Measurements from ENCODE around the gene GNAL. TPM values are rescaled to one million over a fixed set of nuclear protein-coding genes. Genes with fewer than 3 reads are reported as not detected.

GNAL gene
- total and polyA plus RNA-seq, 2 donors from 2014 or later: 1.8 to 9.7 TPM

GRCh38 chr18:11923450-11923849 is 234.4 kb downstream of the GNAL start:
- no peak overlapping the region for H3K27ac ChIP-seq (ENCODE audit: low read depth in 2 of 2, low read length in 2 of 2)
- intact Hi-C loops (cut with DNase I): no loop called here
- H3K9ac ChIP-seq (ENCODE audit: low read length in 3 of 3): no peak overlapping the region
- TF ChIP-seq CTCF (IDR thresholded peaks at IDR 0.05; ENCODE audit: borderline replicate concordance, extremely low read depth, insufficient read depth): no peak
- DNase-seq (no peak), FAIRE-seq (no peak)
- no peak overlapping the region for H3K4me3 ChIP-seq (ENCODE audit: low read length in 3 of 3)
- H3K36me3 ChIP-seq (ENCODE audit: control insufficient read depth in 2 of 3, insufficient read depth in 3 of 3, low read length in 3 of 3): no peaks in the 10 kb centered on the region
- H3K9me3 ChIP-seq (ENCODE audit: control insufficient read depth in 2 of 3, insufficient read depth in 1 of 3, low read length in 3 of 3): no peaks in the 10 kb centered on the region
- no peaks in the 10 kb centered on the region for H3K4me1 ChIP-seq (ENCODE audit: control insufficient read depth in 2 of 3, insufficient read depth in 2 of 3, low read depth in 1 of 3, low read length in 3 of 3)
- H3K27me3 ChIP-seq (ENCODE audit: control insufficient read depth, insufficient read depth, low read length): no peaks in the 10 kb centered on the region

GRCh38 chr18:11925800-11926481 is 236.9 kb downstream of the GNAL start:
- Histone ChIP-seq H3K4me3 (ENCODE audit: low read length in 3 of 3) (no peak overlapping the region), H3K9me3 (ENCODE audit: control insufficient read depth in 2 of 3, insufficient read depth in 1 of 3, low read length in 3 of 3) (no peaks in the 10 kb centered on the region), H3K36me3 (ENCODE audit: control insufficient read depth in 2 of 3, insufficient read depth in 3 of 3, low read length in 3 of 3) (no peaks in the 10 kb centered on the region), H3K27me3 (ENCODE audit: control insufficient read depth, insufficient read depth, low read length) (no peaks in the 10 kb centered on the region), H3K27ac (ENCODE audit: low read depth in 2 of 2, low read length in 2 of 2) (no peak overlapping the region), H3K4me1 (ENCODE audit: control insufficient read depth in 2 of 3, insufficient read depth in 2 of 3, low read depth in 1 of 3, low read length in 3 of 3) (no peaks in the 10 kb centered on the region), H3K9ac (ENCODE audit: low read length in 3 of 3) (no peak overlapping the region)
- FAIRE-seq (no peak), DNase-seq (no peak)
- TF ChIP-seq CTCF (IDR thresholded peaks at IDR 0.05; ENCODE audit: borderline replicate concordance, extremely low read depth, insufficient read depth): no peak
- intact Hi-C loops (cut with DNase I): no loop called here

GRCh38 chr18:11927497-11927896 is 238.4 kb downstream of the GNAL start:
- no peaks in the 10 kb centered on the region for H3K36me3 ChIP-seq (ENCODE audit: control insufficient read depth in 2 of 3, insufficient read depth in 3 of 3, low read length in 3 of 3)
- H3K4me3 ChIP-seq (ENCODE audit: low read length in 3 of 3): no peak overlapping the region
- no peak for TF ChIP-seq CTCF (IDR thresholded peaks at IDR 0.05; ENCODE audit: borderline replicate concordance, extremely low read depth, insufficient read depth)
- no peaks in the 10 kb centered on the region for H3K4me1 ChIP-seq (ENCODE audit: control insufficient read depth in 2 of 3, insufficient read depth in 2 of 3, low read depth in 1 of 3, low read length in 3 of 3)
- H3K27me3 ChIP-seq (ENCODE audit: control insufficient read depth, insufficient read depth, low read length): no peaks in the 10 kb centered on the region
- DNase-seq (no peak), FAIRE-seq (no peak)
- intact Hi-C loops (cut with DNase I): no loop called here
- H3K27ac ChIP-seq (ENCODE audit: low read depth in 2 of 2, low read length in 2 of 2): no peak overlapping the region
- no peaks in the 10 kb centered on the region for H3K9me3 ChIP-seq (ENCODE audit: control insufficient read depth in 2 of 3, insufficient read depth in 1 of 3, low read length in 3 of 3)
- no peak overlapping the region for H3K9ac ChIP-seq (ENCODE audit: low read length in 3 of 3)

GRCh38 chr18:11932393-11932792 is 243.3 kb downstream of the GNAL start:
- H3K27me3 ChIP-seq (ENCODE audit: control insufficient read depth, insufficient read depth, low read length): no peaks in the 10 kb centered on the region
- H3K4me3 ChIP-seq (ENCODE audit: low read length in 3 of 3): no peak overlapping the region
- DNase-seq (no peak), FAIRE-seq (no peak)
- TF ChIP-seq CTCF (IDR thresholded peaks at IDR 0.05; ENCODE audit: borderline replicate concordance, extremely low read depth, insufficient read depth): no peak
- intact Hi-C loops (cut with DNase I): no loop called here
- H3K27ac ChIP-seq (ENCODE audit: low read depth in 2 of 2, low read length in 2 of 2): no peak overlapping the region
- no peaks in the 10 kb centered on the region for H3K4me1 ChIP-seq (ENCODE audit: control insufficient read depth in 2 of 3, insufficient read depth in 2 of 3, low read depth in 1 of 3, low read length in 3 of 3)
- no peaks in the 10 kb centered on the region for H3K36me3 ChIP-seq (ENCODE audit: control insufficient read depth in 2 of 3, insufficient read depth in 3 of 3, low read length in 3 of 3)
- H3K9ac ChIP-seq (ENCODE audit: low read length in 3 of 3): no peak overlapping the region
- no peaks in the 10 kb centered on the region for H3K9me3 ChIP-seq (ENCODE audit: control insufficient read depth in 2 of 3, insufficient read depth in 1 of 3, low read length in 3 of 3)

All from kidney (tissue), 14 donors.